OCI-LY3 (cell line): ENCODE measurements around the gene NEURL1.

Experiments
- H2AFZ ChIP-seq: fragments of 200-600, 300-600 bp; shearing (Covaris generic); 2 replicates; pipeline ENCODE4 v1.6.0; 2014; ENCODE audit warnings: antibody characterized with exemption, low read depth, low read length
- H3K27ac ChIP-seq: fragments of 200-600, 300-600 bp; sonication (generic); 2 replicates; pipeline ENCODE4 v1.5.1; 2014; ENCODE audit warnings: mild to moderate bottlenecking, low read length, moderate library complexity, mixed read lengths
- H3K27me3 ChIP-seq: fragments of 200-600, 300-600 bp; sonication (generic); 2 replicates; pipeline ENCODE4 v1.6.1; 2014; ENCODE audit warnings: low read depth, low read length, mixed read lengths
- H3K36me3 ChIP-seq: fragments of 200-600, 300-600 bp; sonication (generic); replicated peaks from 2 replicates; pipeline ENCODE3; 2014; ENCODE audit warnings: low read depth, low read length, mixed read lengths
- H3K4me1 ChIP-seq: fragments of 300-600, 200-600 bp; sonication (generic); 2 replicates; pipeline ENCODE4 v1.6.1; 2014; ENCODE audit warnings: low read length, mixed read lengths
- H3K4me2 ChIP-seq: fragments of 200-600, 300-600 bp; sonication (generic); 2 replicates; pipeline ENCODE4 v1.6.1; 2014; ENCODE audit warnings: low read length, mixed read lengths
- H3K4me3 ChIP-seq: fragments of 300-600, 200-600 bp; sonication (generic); 2 replicates; pipeline ENCODE4 v1.5.1; 2014; ENCODE audit warnings: antibody characterized with exemption, mild to moderate bottlenecking, low read length, moderate library complexity
- H3K79me2 ChIP-seq: fragments of 300-600, 200-600 bp; shearing (Covaris generic); 2 replicates; pipeline ENCODE4 v1.6.1; 2014; ENCODE audit warnings: mild to moderate bottlenecking, low read length, mixed read lengths
- H3K9ac ChIP-seq: fragments of 300-600, 200-600 bp; shearing (Covaris generic); 2 replicates; pipeline ENCODE4 v1.6.0; 2014; ENCODE audit warnings: mild to moderate bottlenecking, low read length, moderate library complexity
- H3K9me3 ChIP-seq: fragments of 200-600, 300-600 bp; shearing (Covaris generic); 2 replicates; pipeline ENCODE4 v1.6.1; 2014; ENCODE audit warnings: low read length, mixed read lengths; ENCODE audit not compliant: insufficient read depth
- H4K20me1 ChIP-seq: fragments of 200-600, 300-600 bp; sonication (generic); 2 replicates; pipeline ENCODE4 v1.6.1; 2016; ENCODE audit warnings: low read length, mixed read lengths; ENCODE audit not compliant: insufficient read depth
- EZH2phosphoT487 ChIP-seq: fragments of 200-600 bp; shearing (Covaris generic); IDR thresholded peaks from 2 replicates; pipeline ENCODE4 v1.6.1; 2018; ENCODE audit warnings: antibody characterized with exemption, mixed run types, low read depth
- TF ChIP-seq, protein P1 (sequence below): fragments of 200-600, 300-600 bp; sonication (generic); IDR thresholded peaks from 2 replicates; pipeline ENCODE4 v1.5.1; 2014; ENCODE audit warnings: antibody characterized with exemption, low read length, low read depth

The NEURL1 gene

DNA sequence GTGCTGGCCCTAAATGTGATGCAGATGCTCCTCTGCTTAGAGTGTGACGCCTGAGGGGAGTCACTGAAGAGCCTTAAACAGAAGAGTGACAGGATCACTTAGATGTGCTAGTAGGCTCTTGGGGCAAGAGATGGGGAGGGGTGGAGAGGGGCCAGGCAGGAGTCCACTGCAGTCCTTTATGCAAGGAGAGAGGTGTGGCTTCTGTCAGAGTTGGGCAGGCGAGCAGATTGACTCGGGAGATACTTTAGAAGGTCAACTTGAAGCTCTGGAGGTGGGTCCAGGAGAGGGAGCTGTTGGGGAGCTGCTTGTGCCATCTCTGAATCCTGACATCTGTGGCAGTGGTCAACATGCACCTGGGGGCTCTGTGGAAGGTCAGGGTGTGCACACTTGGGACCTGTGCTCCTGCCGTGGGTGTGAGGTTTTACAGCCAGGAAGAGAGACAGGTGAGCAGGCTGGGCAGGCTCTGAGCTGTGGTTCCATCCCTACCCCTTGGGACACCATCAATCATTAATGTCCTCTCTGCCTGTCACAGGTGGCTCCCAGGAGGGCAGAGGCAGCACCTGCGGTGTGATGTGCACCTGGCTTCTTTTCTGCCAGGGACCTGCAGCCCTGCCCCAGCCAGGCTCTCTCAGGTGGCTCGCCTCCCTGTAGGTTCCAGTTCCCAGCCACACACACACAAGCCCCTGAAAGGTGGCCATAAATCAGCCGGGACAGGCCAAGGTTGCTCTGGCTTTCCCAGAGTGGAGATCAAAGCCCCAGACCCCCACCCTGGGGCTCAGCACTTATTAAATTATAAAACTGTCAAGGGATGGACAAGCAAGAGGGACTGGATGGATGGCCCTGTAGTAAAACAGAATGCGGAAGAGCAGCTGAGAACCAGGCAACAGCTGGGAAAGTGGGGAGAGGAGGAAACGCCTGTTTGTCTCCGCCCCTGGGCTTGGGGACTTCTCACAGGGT, 14.0 kb downstream of the NEURL1 start:
- no peaks in the 10 kb centered on the region for H3K4me1 ChIP-seq
- H3K4me3 ChIP-seq, result no peak overlapping the region
- no peak overlapping the region for H2AFZ ChIP-seq
- H3K79me2 ChIP-seq, result no peaks in the 10 kb centered on the region
- H3K4me2 ChIP-seq, result no peak overlapping the region
- no peaks in the 10 kb centered on the region for H3K36me3 ChIP-seq
- H3K9ac ChIP-seq, result no peak overlapping the region
- H3K9me3 ChIP-seq, result no peaks in the 10 kb centered on the region
- H4K20me1 ChIP-seq, result no peaks in the 10 kb centered on the region
- H3K27ac ChIP-seq, result no peak overlapping the region
- peaks cover 3% of the 10 kb centered on the region; the same call in 1 of the 2 replicates for H3K27me3 ChIP-seq
- TF ChIP-seq, protein P1, sequence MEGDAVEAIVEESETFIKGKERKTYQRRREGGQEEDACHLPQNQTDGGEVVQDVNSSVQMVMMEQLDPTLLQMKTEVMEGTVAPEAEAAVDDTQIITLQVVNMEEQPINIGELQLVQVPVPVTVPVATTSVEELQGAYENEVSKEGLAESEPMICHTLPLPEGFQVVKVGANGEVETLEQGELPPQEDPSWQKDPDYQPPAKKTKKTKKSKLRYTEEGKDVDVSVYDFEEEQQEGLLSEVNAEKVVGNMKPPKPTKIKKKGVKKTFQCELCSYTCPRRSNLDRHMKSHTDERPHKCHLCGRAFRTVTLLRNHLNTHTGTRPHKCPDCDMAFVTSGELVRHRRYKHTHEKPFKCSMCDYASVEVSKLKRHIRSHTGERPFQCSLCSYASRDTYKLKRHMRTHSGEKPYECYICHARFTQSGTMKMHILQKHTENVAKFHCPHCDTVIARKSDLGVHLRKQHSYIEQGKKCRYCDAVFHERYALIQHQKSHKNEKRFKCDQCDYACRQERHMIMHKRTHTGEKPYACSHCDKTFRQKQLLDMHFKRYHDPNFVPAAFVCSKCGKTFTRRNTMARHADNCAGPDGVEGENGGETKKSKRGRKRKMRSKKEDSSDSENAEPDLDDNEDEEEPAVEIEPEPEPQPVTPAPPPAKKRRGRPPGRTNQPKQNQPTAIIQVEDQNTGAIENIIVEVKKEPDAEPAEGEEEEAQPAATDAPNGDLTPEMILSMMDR, result no peak
- no peak for TF ChIP-seq EZH2phosphoT487

- Histone ChIP-seq H3K4me3 (no peak overlapping the region), H3K9ac (no peak overlapping the region), H3K36me3 (no peaks in the 10 kb centered on the region), H3K27me3 (peaks cover 3% of the 10 kb centered on the region; the same call in 1 of the 2 replicates), H3K9me3 (no peaks in the 10 kb centered on the region), H3K79me2 (no peaks in the 10 kb centered on the region), H3K4me1 (peaks cover under 1% of the 10 kb centered on the region; the same call in 1 of the 2 replicates), H3K27ac (no peak overlapping the region), H3K4me2 (no peak overlapping the region), H2AFZ (no peak overlapping the region), H4K20me1 (no peaks in the 10 kb centered on the region)
- no peak for TF ChIP-seq EZH2phosphoT487
- TF ChIP-seq, protein P1, result no peak
These were observed 16.7 kb downstream of the NEURL1 start for GRCh38 chr10:103510046-103510685.

- H3K27ac ChIP-seq, result no peak overlapping the region
These were observed 17.6 kb downstream of the NEURL1 start for GRCh38 chr10:103510791-103511752.

More at GRCh38 chr10:103510791-103511752, 17.6 kb downstream of the NEURL1 start:
- Histone ChIP-seq H3K9me3 (no peaks in the 10 kb centered on the region), H3K27me3 (peaks cover 3% of the 10 kb centered on the region; the same call in 1 of the 2 replicates), H3K9ac (no peak overlapping the region), H3K4me3 (no peak overlapping the region), H3K36me3 (no peaks in the 10 kb centered on the region), H3K4me2 (no peak overlapping the region), H2AFZ (no peak overlapping the region), H3K4me1 (peaks cover 6% of the 10 kb centered on the region; the same call in 1 of the 2 replicates), H3K79me2 (no peaks in the 10 kb centered on the region), H4K20me1 (no peaks in the 10 kb centered on the region)
- TF ChIP-seq, protein P1, result no peak
- no peak for TF ChIP-seq EZH2phosphoT487
